GM19240 (cell line): ENCODE data around the gene B4GALNT4.
A peak's percentile ranks its signal among the peaks of the same experiment; 100 is the strongest.
"Not testable (repeated sequence)": the region's sequence is repeated elsewhere in the genome, so short reads cannot be mapped to it uniquely, and the experiment has no call there.

Experiments used
- DNase-seq: peaks from one replicate; pipeline ENCODE4 v3.0.0; 2011; ENCODE audit warnings: low spot score; ENCODE audit not compliant: insufficient read length

The B4GALNT4 gene

DNA sequence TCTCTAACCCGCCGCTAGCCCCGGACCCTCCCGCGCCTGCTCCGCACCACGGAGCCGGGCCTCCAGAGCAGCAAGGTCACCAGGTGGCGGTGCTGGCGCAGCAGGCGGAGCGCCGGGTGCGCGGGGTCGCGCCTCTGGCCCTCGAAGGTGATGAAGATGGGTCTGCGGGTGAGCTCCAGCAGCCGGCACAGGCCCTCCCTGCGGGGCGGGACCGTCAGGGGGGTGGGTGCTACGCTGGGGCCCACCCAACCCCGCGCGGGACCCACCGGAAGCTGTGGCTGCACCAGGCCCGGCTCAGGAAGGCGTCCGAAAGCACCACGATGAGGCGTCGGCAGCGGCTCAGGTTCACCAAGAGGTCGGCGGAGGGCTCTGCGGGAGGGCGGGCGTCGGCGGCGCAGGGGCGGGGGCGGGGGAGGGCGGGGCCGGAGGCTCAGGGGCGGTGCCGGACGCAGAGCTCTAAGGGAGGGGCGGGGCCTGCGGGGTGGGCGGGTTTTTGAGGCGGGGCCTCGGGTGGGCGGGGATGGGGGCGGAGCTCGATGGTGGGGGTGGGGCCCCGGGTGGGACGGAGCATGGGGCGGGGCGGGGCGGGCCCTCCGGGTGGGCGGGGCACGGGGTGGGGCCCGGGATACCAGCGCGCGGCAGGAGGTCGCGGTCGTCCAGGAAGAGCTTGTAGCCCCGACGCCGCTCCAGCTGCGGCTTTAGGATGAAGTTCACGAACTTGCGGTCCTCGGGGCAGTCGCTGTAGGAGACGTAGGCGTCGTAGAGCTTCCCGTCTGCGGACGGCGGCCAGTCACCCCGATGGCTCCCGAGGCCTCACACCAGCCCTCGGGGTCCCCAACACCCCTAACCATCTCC, 37.7 kb downstream of the B4GALNT4 start:
- DNase-seq: peak; percentile 91

DNA sequence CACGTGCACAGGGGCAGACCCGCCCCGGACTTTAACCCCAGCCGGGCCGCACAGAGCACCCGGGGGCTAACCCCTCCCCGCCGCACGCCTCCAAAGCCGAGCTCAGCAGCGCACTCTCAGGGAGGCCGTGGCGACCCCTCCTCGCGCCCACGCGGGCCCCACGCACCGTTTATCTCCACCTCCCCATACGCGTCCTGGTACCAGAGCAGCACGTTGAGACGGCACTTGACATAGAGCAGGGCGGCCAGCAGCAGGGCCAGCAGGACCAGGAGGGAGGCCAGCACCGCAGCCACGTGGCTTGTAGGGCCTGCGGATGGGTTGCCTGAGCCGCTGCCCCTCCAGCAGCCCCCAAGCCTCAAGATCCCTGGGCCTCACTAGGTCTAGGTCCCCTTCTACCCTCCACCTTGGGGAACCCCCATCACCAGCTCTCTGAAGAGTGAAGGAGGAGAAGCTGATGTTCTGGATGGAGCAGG, 38.4 kb downstream of the B4GALNT4 start:
- DNase-seq: no peak

DNA sequence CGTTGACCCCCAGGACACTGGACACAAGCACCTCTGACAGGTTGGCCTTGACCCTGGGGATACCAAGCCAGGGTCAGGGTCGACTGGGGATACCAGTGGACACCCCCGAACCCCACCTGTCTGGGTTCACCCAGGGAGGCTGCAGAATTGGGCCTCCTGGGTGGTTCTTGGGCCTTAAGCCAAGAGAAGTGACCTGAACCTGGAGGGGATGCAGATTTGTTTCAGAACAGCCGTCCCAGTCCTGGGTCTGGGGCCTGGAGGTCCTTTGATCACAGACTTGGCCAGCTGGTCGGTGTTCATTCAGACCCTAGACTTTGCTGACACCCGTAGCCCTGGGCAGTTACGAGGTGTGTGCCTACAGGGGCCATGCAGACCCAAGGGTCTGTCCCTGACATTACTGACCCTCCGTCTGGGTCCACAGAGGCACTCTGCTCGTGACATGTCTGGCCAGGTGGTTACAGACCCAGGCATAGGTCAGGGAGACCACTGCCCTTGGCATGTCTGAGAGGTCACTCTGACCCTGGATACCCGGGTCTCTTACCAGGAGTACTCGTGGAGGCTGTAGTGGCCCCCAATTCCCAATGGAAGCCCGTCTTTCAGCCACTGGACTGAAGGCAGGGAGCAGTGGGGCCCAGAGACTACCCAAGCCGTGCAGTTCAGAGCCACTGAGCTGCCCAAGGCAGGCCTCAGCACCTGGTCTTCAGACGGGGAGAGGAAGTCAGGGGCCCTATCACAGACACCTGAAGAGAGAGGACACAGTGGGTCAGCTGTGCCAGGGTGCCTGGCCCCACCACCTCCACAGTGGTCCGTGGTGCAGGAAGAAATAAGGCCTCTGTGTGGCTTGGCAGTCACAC, 39.1 kb downstream of the B4GALNT4 start:
- no peak for DNase-seq

DNA sequence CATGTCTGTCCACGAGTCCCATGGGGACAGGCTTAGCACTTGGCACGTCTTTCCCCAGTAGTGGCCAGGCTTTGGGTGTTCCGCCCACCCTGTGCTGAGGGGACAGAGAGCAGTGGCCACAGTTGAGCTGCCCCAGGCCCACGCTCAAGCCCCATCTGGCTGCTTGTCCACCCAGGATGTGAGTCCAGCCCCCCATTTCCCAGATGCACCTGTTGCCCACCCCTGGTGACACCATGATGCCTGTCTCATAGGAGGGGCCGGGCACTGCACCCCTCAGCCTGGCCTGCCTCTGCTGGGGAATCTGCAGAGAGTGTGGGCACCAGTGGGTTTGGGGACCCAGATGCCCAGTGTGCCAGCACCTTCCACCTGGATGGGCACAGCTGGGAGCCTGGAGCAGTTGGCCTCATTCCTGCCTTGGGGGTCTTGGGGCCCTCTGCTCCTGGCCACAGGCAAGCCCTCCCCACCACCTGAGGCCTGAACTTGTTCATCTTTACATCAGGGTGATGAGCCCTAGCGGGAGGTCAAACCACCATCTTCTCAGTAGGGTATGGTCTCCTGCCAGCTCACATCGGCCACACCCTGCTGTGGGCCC, 39.8 kb downstream of the B4GALNT4 start:
- no peak for DNase-seq

DNA sequence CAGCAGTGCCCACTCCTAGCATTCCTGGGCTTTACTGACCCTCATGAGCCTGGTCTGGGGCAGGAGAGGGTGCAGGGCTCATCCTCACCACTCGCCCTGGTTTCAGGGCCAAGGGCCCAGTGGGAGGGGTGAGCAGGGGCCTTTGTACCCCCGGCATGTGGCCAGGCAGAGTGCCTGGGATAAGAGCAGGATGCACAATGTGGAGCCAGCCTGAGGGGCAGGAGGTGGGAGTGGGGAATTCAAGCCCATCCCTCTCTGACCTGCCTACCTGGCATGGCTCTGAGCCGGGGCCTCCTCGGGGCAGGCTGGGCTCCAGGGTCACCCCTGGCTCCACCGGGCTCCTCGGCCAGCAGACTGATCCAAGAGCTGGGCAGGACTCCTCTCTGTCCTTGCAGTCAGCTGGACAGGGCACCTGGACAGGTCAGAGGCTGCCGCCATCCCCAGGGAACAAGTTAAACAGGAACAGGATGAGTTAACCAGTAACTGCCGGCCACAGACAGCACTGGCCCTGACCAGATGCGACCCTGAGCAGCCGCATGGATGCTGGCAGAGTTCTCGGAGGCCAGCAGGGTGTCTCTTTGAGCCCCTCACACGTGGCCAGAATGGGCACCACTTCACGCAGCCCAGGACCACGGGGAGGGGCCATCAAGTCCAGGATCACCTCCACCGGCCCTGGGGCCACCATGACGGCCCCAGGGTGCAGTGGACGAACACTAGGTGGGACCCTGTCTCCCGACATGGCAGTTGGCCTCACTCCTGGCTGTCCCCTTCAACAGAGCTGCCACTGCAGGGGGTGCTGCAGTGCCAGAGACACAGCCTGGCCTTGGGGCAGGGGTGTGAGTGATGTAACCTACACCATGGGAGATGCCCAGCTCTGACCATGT, 40.5 kb downstream of the B4GALNT4 start:
- no peak for DNase-seq

DNA sequence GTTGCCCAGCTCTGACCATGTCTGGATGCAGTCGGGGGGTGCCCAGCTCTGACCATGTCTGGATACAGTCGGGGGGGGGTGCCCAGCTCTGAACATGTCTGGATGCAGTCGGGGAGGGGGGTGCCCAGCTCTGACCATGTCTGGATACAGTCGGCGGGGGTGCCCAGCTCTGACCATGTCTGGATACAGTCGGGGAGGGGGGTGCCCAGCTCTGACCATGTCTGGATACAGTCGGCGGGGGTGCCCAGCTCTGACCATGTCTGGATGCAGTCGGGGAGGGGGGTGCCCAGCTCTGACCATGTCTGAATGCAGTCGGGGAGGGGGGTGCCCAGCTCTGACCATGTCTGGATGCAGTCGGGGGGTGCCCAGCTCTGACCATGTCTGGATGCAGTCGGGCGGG, 41.4 kb downstream of the B4GALNT4 start:
- not testable (repeated sequence) for DNase-seq

DNA sequence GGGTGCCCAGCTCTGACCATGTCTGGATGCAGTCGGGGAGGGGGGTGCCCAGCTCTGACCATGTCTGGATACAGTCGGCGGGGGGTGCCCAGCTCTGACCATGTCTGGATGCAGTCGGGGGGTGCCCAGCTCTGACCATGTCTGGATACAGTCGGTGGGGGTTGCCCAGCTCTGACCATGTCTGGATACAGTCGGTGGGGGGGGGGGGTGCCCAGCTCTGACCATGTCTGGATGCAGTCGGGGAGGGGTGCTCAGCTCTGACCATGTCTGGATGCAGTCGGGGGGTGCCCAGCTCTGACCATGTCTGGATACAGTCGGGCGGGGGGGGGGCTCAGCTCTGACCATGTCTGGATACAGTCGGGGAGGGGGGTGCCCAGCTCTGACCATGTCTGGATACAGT, 42.2 kb downstream of the B4GALNT4 start:
- not testable (repeated sequence) for DNase-seq

DNA sequence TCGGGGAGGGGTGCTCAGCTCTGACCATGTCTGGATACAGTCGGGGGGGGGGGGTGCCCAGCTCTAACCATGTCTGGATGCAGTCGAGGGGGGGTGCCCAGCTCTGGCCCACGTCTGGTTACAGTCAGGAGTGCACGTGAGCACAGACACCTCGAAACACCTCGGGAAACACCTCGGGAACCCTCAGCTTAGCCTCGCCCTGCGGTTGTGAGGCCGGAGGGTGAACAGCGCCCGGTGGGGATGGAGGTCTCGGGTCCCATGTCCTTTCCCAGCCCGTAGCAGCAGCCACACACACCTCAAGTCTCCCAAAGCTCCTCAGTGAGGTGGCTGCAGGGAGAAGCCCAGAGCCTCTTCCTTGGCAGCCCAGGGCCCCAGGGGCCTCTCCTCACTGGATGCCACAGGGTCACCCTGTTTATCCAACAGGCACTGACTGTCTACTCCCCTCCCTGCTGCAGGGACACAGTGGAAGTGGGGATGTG, 43.4 kb downstream of the B4GALNT4 start:
- no peak for DNase-seq

DNA sequence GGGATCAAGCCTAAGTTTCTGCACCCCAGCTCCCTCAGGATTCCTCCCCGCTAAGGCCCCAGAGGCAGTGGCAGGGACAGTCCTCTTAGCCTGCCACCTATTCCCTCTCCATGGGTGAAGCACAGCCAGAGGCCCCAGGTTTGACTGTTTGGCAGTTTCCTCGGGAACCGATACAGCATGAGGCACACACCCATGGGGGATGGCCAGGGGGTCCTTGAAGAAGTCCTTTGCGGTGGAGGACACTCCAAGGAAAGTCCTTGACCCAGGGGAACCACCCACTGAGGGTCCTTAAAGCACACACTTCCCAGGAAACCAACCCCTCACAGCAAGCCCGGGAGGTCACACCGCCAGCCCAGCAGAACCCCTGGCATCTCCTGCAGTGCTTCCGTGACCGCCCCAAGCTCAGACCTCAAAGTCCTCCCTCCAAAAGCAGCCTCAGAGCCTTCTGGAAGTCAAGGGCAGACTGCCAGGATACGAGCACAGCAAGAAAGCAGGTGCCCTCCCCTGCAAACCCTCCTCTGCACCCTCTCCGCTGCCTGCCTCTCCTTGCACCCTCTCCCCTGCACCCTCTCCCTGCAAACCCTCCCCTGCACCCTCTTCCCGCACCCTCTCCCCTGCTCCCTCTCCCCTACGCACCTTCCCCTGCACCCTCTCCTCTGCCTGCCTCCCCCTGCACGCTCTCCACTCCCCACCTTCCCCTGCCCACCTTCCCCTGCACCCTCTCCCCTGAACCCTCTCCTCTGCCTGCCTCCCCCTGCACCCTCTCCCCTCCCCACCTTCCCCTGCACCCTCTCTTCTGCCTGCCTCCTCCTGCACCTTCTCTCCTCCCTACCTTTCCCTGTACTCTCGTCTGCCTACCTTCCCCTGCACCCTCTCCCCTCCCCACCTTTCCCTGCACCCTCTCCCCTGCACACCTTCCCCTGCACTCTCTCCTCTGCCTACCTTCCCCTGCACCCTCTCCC, 44.1 kb downstream of the B4GALNT4 start:
- no peak for DNase-seq

DNA sequence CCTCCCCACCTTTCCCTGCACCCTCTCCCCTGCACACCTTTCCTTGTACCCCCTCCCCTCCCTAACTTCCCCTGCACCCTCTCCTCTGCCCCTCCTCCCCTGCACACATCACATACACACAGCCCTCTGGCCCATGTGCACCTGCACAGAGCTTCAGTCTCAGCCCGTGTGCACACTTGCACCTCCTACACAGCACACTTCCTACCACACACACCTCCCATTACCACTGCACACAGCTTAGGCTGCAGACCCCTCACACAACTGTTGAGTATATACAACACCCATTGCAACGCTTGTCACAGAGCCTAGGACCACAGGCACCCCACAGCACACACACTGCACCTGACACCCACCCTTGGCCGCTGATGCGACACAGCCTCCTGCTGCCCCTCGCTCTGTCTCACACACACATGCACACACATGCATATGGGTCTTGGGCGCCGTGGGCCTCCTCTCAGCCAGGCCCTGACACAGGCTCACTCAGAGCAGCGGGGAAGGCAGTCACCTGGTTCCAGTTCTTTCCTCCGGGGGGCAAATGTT, 45.1 kb downstream of the B4GALNT4 start:
- no peak for DNase-seq

DNA sequence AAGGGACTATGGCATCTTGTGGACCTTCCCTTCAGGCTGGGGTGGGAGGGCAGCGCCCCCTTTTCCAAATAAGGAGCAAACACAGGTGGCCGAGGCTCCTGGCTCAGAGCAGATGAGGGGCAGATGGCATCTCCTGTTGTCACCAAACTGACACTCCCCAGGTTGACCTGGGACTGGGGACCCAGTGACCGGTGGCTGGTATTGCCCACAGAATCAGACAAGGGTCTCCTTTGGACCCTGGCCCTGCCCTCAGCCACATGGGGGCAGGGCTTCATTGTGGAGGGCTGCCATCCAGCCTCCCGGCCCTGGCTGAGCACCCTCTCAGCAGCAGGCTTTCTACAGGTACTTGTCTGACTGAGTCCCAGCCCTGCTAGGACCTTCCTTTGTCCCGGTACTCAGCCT, 46.3 kb downstream of the B4GALNT4 start:
- DNase-seq: no peak

DNA sequence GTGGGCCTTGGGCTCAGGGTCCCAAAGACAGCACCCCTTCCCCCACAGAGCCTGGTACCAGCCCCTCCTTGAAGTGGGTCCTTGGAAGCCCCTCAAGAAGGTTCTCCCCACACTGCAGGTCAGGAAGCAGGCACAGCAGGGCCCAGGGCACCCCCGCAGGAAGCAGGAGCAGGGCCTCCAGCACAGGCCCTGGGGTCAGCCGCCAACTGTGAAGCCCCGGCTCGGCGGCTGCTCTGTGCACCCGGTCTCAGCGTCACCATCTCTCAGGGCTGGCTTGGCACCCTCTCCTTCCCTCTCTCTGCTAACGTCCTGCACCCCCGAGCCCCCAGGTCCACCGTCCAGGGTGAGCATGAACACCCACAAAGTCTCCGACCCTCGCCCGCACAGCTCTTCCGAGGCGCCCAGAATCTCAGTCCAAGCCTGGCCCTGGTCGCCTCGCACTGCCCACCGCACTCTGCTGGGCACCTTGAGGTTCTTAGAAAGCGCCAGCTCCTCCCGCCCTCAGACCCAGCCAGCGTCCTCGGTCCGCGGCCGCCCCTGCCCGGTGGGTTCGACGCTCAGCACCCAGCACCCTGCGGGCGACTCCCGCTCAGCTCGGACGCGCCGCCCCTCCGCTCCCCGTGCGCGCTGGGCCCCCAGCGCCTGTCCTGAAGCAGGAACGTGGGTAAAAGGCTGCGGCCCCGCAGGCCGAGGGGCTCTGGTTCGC, 46.9 kb downstream of the B4GALNT4 start:
- DNase-seq: no peak

DNA sequence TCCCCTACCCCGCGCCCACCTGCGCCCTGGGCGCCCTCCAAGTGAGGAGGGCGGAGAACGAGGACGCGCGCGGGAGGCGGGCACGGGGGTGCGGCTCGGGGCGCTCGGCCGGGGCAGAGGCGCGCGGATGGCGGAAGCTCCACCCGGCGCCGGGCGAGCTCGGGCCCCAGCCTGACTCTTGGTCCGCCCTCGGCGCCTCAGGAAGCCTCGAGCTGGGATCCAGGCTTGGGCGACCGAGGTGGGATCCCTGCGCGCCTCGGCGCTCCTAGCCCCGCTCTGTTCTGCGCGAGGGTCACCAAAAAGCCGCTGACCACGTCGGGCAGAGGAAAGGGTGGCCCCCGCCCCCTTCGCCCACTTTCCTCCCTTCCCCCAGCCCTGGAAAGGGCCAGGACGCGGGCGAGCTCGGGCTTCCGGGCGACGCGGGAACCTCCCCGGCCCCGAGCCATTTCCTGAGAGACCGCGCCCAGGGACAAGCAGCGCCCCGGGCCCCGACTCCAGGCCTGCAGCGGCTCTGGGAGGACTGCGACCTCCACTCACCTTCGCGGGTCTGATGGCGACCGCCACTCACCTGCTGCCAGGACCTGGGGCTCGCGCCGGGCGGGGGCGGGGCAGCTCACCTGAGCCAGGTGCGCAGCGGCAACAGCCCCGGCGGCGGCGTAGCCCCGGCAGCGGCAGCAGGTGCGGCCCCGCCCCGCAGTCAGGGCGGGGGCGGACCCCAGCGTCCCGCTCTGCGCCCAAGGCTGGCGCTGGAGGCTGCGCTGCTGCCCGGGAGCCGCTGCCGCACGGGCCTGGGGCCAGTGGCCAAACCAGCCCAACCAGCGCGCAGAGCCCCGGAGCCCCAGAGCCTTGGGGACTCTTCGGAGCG, 47.7 kb downstream of the B4GALNT4 start:
- DNase-seq: no peak

DNA sequence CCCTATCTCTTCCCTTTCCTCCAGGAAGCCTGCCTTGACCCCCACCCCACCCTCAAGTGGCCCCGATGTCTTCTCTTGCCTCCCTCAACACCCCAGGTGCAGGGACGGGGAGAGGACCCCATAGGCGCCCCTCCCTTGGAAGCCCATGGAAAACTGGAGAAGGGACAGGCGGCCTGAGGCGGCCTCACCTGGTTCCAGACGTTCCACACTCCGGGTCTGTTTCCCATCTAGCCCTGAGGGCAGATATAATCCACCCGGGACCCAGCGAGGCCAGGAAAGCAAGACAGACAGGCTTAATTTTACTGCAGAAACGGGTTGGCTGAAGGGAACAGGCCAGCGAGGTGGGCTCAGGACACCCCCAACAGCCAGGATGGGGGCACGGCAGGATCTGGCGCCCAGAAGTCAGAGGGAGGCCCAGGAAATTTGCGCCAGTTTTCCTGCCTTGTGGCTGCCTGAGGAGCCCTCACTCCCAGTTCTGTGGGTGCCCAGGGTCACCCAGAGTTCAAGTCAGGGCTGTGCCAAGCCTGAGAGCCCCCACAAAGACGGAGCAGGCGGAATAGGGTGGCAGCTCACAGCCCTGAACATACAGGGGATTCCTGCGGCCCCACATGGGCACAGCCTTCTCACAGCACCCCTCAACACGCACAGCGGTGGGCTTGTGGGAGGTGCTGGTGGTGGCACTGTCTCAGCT, 48.5 kb downstream of the B4GALNT4 start:
- DNase-seq: no peak

DNA sequence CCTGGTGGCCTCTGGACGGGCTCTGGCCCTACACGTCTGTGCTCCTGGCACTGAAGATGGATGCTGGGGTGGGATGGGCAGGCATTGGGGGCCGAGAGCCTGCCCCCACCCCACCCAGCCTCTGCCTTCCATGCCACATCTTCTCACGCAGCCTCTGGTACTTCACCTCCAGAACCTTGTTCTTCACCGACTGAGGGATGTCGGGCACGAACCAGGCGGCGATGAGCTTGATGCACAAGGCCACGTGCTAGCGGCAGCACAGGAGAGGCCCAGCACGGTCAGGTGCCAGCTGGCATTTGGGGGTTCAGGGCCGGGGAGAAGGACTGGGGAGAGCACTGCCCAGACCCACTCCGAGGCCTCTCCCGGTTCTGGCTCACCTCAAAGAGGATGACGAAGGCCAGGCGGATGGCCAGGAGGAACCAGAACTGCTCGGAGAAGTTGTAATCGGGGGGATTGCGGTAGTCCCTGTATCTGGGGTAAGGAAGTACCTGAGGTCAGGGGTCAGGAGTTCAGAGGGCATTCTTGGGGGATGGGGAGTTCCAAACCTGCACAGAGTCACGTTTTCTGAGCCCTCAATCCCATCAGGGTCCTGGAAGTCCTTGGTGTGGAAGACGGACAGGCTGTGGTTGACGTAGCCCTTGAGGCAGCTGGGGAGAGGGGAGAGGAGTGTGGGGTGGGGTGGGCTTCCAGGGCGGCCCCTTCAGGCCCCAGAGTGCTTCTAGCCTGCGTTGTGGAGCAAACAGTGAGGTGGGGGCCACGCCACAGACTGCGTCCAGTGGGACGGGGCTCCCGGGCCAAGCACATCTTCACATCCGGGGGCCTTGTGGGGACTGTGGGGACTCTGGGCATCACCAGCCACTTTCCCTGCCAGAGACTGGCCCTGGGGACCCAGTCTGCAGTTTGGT, 49.3 kb downstream of the B4GALNT4 start:
- DNase-seq: no peak
